NCI-H510A treated with DMSO at 0.1 percent for 48 hours (cell line): ENCODE data around the gene SP140L.
"Not testable (repeated sequence)": the region's sequence is repeated elsewhere in the genome, so short reads cannot be mapped to it uniquely, and the experiment has no call there.

ENCODE experiments used
- DNase-seq: peaks from one replicate; lab custom pipeline; 2025; lab: John Stamatoyannopoulos, UW

Gene SP140L

GRCh38 chr2:230418341-230419016, 91.5 kb downstream of the SP140L start:
- no peak for DNase-seq

- no peak for DNase-seq
These were observed 92.2 kb downstream of the SP140L start for GRCh38 chr2:230419181-230419580.

- DNase-seq = no peak
These were observed 95.2 kb downstream of the SP140L start for GRCh38 chr2:230422149-230422548.

- DNase-seq = peak; percentile 38
These were observed 97.0 kb downstream of the SP140L start for GRCh38 chr2:230423851-230424458.

- no peak for DNase-seq
These were observed 98.4 kb downstream of the SP140L start for GRCh38 chr2:230425377-230425776.

GRCh38 chr2:230429513-230429912, 102.5 kb downstream of the SP140L start:
- no peak for DNase-seq

- no peak for DNase-seq
These were observed 104.2 kb downstream of the SP140L start for GRCh38 chr2:230430957-230431910.

- no peak for DNase-seq
These were observed 107.8 kb downstream of the SP140L start for GRCh38 chr2:230434677-230435324.

GRCh38 chr2:230435431-230435830, 108.4 kb downstream of the SP140L start:
- DNase-seq = no peak

GRCh38 chr2:230439121-230439520, 112.1 kb downstream of the SP140L start:
- not testable (repeated sequence) for DNase-seq

GRCh38 chr2:230439590-230439989, 112.6 kb downstream of the SP140L start:
- no peak for DNase-seq

GRCh38 chr2:230441227-230441897, 114.4 kb downstream of the SP140L start:
- no peak for DNase-seq

GRCh38 chr2:230443541-230443940, 116.5 kb downstream of the SP140L start:
- DNase-seq = no peak

GRCh38 chr2:230444832-230445231, 117.8 kb downstream of the SP140L start:
- DNase-seq = no peak

- no peak for DNase-seq
These were observed 120.0 kb downstream of the SP140L start for GRCh38 chr2:230447036-230447435.

GRCh38 chr2:230447455-230448451, 120.8 kb downstream of the SP140L start:
- no peak for DNase-seq

GRCh38 chr2:230449901-230450467, 123.0 kb downstream of the SP140L start:
- no peak for DNase-seq

- DNase-seq = no peak
These were observed 126.0 kb downstream of the SP140L start for GRCh38 chr2:230453006-230453405.
